PFSK-1 (cell line): ENCODE data around the gene APCDD1.

Experiments
- FOXP2 ChIP-seq: optimal IDR thresholded peaks from 2 replicates; pipeline ENCODE3; 2011; ENCODE audit warnings: borderline replicate concordance, control low read depth, inconsistent platforms; ENCODE audit not compliant: insufficient read depth; ENCODE audit errors: extremely low read length, extremely low read depth
- POLR2AphosphoS5 ChIP-seq: IDR thresholded peaks from 2 replicates; pipeline ENCODE4 v1.6.1; 2012; ENCODE audit warnings: low read depth, mild to moderate bottlenecking, control low read depth, low read length, moderate library complexity
- REST ChIP-seq, 2 experiments: IDR thresholded peaks; 2 replicates each; pipeline versions ENCODE4 v1.6.1 to v1.8.0; 2011 to 2012; ENCODE audit warnings: low read depth in 2 of 2, low read length in 2 of 2, control low read depth in 1 of 2, inconsistent platforms in 1 of 2, mild to moderate bottlenecking in 1 of 2, moderate library complexity in 1 of 2; ENCODE audit not compliant: insufficient read depth in 1 of 2
- SIN3A ChIP-seq: IDR thresholded peaks from 2 replicates; pipeline ENCODE4 v1.6.1; 2012; ENCODE audit warnings: mild to moderate bottlenecking, low read length, moderate library complexity, borderline replicate concordance; ENCODE audit not compliant: insufficient read depth
- TAF1 ChIP-seq: IDR thresholded peaks from 2 replicates; pipeline ENCODE4 v1.6.1; 2012; ENCODE audit warnings: low read length, control low read depth, borderline replicate concordance; ENCODE audit not compliant: insufficient read depth

Gene APCDD1

GRCh38 chr18:10417191-10417590, 37.2 kb upstream of the APCDD1 start:
- TF ChIP-seq FOXP2 (no peak), POLR2AphosphoS5 (no peak), TAF1 (no peak), REST (IDR thresholded peaks at IDR 0.05; ENCODE audit: insufficient read depth in 1 of 2, low read depth in 2 of 2, low read length in 2 of 2) (no peak), SIN3A (no peak)

GRCh38 chr18:10417664-10418063, 36.8 kb upstream of the APCDD1 start:
- no peak for TF ChIP-seq FOXP2
- no peak for TF ChIP-seq POLR2AphosphoS5
- TF ChIP-seq SIN3A, result no peak
- no peak for TF ChIP-seq TAF1
- no peak for TF ChIP-seq REST (IDR thresholded peaks at IDR 0.05; ENCODE audit: insufficient read depth in 1 of 2, low read depth in 2 of 2, low read length in 2 of 2)

GRCh38 chr18:10418836-10419235, 35.6 kb upstream of the APCDD1 start:
- TF ChIP-seq SIN3A (no peak), TAF1 (no peak), FOXP2 (no peak), REST (IDR thresholded peaks at IDR 0.05; ENCODE audit: insufficient read depth in 1 of 2, low read depth in 2 of 2, low read length in 2 of 2) (no peak)

GRCh38 chr18:10419420-10420103, 34.9 kb upstream of the APCDD1 start:
- no peak for TF ChIP-seq REST (IDR thresholded peaks at IDR 0.05; ENCODE audit: insufficient read depth in 1 of 2, low read depth in 2 of 2, low read length in 2 of 2)
- no peak for TF ChIP-seq TAF1
- no peak for TF ChIP-seq FOXP2
- no peak for TF ChIP-seq SIN3A
